HFFc6 (cell line): ENCODE measurements around the gene NOXA1. TPM values are rescaled to one million over a fixed set of nuclear protein-coding genes. Genes with fewer than 3 reads are reported as not detected.

Experiments used
- DNase-seq: peaks from one replicate; pipeline ENCODE4 v3.0.0-alpha.2; 2018
- H3K27ac Mint-ChIP-seq: 2 replicates; pipeline ENCODE4 v1.8.0; 2020; ENCODE audit warnings: mild to moderate bottlenecking, mixed read lengths
- H3K27me3 Mint-ChIP-seq: 2 replicates; pipeline ENCODE4 v1.8.0; 2021; ENCODE audit warnings: mild to moderate bottlenecking, moderate library complexity, mixed read lengths; ENCODE audit not compliant: insufficient read depth
- H3K36me3 Mint-ChIP-seq: 2 replicates; pipeline ENCODE4 v1.8.0; 2021; ENCODE audit warnings: low read depth, mixed read lengths
- H3K4me1 Mint-ChIP-seq: 2 replicates; pipeline ENCODE4 v1.8.0; 2020; ENCODE audit warnings: low read depth, mixed read lengths
- H3K4me3 Mint-ChIP-seq: 2 replicates; pipeline ENCODE4 v1.8.0; 2020; ENCODE audit warnings: mild to moderate bottlenecking, moderate library complexity, mixed read lengths
- H3K9me3 Mint-ChIP-seq: 2 replicates; pipeline ENCODE4 v1.8.0; 2020; ENCODE audit warnings: mild to moderate bottlenecking, mixed read lengths
- CTCF ChIP-seq: fragments of 200-600 bp; sonication (generic); IDR thresholded peaks from 2 replicates; pipeline ENCODE4 v1.5.0; 2021; ENCODE audit warnings: antibody characterized with exemption, mild to moderate bottlenecking
- total RNA-seq, 6 experiments: library from RNA; stranded (reverse); fragmentation: NEBNext Ultra II Directional; extraction: Animal tissue kit (Norgen Biotek cat#: 25700); gene quantifications; 2 replicates in 1 of 6; 3 replicates in 5 of 6; pipeline ENCODE4 v1.2.3, GENCODE V29; 2021

Gene NOXA1
- total RNA-seq, 6 experiments from 2014 or later, result 0.09 to 0.36 (median 0.20) TPM; not detected in 1

GRCh38 chr9:137427454-137428310, 4.5 kb downstream of the NOXA1 start:
- Mint-ChIP-seq H3K4me3 (no peak overlapping the region), H3K27ac (no peak overlapping the region)

DNA sequence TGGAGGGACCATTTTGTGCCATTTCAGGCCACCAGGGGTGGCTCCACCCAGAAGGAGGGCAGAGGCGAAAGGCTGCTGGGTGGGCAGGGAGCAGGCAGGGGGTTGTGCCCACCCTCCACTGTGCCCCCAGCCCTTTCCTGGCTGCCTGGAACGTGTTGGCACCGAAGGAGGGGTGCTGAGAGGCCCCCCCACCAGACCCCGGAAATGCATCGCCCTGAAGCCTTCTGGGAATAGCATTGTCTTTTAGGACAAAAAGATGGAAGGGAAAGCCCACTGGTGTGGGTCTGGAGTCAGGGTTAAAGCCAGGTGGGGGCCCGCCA, 5.1 kb downstream of the NOXA1 start:
- Mint-ChIP-seq H3K27ac (no peak overlapping the region), H3K4me3 (no peak overlapping the region), H3K9me3 (no peaks in the 10 kb centered on the region), H3K36me3 (no peaks in the 10 kb centered on the region), H3K4me1 (peaks cover 8% of the 10 kb centered on the region), H3K27me3 (no peaks in the 10 kb centered on the region; the same call in 1 of the 2 replicates)
- DNase-seq, result no peak
- TF ChIP-seq CTCF, result peak; percentile 38

More at GRCh38 chr9:137427454-137428310, 4.5 kb downstream of the NOXA1 start:
- DNase-seq, result no peak
- Mint-ChIP-seq H3K36me3 (no peaks in the 10 kb centered on the region), H3K4me1 (peaks cover 8% of the 10 kb centered on the region), H3K27me3 (no peaks in the 10 kb centered on the region; the same call in 1 of the 2 replicates), H3K9me3 (no peaks in the 10 kb centered on the region)
- TF ChIP-seq CTCF, result no peak

DNA sequence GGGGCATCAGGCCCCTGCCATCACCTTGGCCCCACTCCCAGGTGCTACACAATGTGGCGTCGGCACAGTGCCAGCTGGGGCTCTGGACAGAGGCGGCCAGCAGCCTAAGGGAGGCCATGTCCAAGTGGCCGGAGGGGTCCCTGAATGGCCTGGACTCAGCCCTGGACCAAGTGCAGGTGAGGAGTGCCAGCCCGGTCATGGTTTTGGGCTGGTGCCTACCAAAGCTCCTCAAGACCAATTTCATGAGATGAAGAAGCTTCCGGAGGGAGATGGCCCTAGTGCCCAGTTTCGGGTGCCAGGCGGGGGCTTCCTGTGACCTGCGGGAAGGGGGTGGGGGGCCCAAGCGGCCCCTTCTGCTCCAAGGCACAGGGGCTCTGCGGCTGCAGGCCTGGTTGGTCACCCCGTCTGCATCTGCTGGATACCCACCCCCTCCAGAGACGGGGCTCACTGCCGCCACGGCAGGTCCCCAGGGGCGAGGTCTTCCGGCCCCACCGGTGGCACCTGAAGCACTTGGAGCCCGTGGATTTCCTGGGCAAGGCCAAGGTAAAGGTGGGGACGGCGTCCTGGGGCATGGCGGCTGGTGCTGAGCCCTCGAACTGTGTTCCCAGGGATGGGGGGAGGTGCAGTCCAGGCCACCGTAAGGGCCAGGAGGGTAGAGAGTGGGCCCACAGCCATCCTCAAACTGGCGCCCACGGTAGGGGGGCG, 5.8 kb downstream of the NOXA1 start:
- DNase-seq, result no peak
- H3K4me1 Mint-ChIP-seq, result peaks cover 8% of the 10 kb centered on the region
- H3K27ac Mint-ChIP-seq, result no peak overlapping the region
- no peaks in the 10 kb centered on the region for H3K9me3 Mint-ChIP-seq
- no peaks in the 10 kb centered on the region for H3K36me3 Mint-ChIP-seq
- H3K27me3 Mint-ChIP-seq, result no peaks in the 10 kb centered on the region; the same call in 1 of the 2 replicates
- H3K4me3 Mint-ChIP-seq, result no peak overlapping the region
- TF ChIP-seq CTCF, result no peak

DNA sequence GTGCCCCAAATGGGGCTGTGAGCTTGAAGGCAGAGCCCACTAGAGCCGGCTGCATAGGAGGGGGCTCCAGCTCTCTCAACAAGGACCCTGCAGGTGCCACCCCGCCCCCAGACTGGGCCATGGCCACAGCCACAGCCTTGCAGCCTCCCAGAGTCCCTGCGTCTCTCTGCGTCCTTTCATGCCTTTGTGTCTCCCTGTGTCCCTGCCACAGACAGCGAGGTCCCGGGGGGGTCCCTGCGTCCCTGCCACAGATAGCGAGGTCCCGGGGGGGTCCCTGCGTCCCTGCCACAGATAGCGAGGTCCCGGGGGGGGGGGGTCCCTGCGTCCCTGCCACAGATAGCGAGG, 6.3 kb downstream of the NOXA1 start:
- no peak for DNase-seq
- Mint-ChIP-seq H3K27me3 (no peaks in the 10 kb centered on the region; the same call in 1 of the 2 replicates), H3K36me3 (no peaks in the 10 kb centered on the region), H3K9me3 (no peaks in the 10 kb centered on the region), H3K4me3 (no peak overlapping the region), H3K4me1 (peaks cover 6% of the 10 kb centered on the region), H3K27ac (no peak overlapping the region)
- TF ChIP-seq CTCF, result no peak

- no peaks in the 10 kb centered on the region; the same call in 1 of the 2 replicates for H3K27me3 Mint-ChIP-seq
- peaks cover under 1% of the 10 kb centered on the region; the same call in 1 of the 2 replicates for H3K4me1 Mint-ChIP-seq
- no peak overlapping the region for H3K27ac Mint-ChIP-seq
- H3K36me3 Mint-ChIP-seq, result no peaks in the 10 kb centered on the region
- no peaks in the 10 kb centered on the region for H3K9me3 Mint-ChIP-seq
- H3K4me3 Mint-ChIP-seq, result no peak overlapping the region
- no peak for TF ChIP-seq CTCF
- DNase-seq, result no peak
Measured at GRCh38 chr9:137429974-137430722, 7.0 kb downstream of the NOXA1 start.
